Myometrial cell (primary cell): Measurements from ENCODE around the gene POLE4. TPM values are rescaled to one million over a fixed set of nuclear protein-coding genes. Genes with fewer than 3 reads are reported as not detected.

Source experiments
- total RNA-seq: library from RNA; depleted of rRNA; stranded (reverse); fragments of >200 nt; gene quantifications from 2 replicates; pipeline ENCODE4 v1.2.3, GENCODE V29; 2015

Gene POLE4, protein sequence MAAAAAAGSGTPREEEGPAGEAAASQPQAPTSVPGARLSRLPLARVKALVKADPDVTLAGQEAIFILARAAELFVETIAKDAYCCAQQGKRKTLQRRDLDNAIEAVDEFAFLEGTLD
- 30.0 and 30.8 TPM in 2 replicates for total RNA-seq

GRCh38 chr2:74958274-74959105, at the start of gene POLE4:
Gene POLE4, plus strand, starts transcription at chr2:74958643. Its CDS starts 37 bp downstream, at chr2:74958680.

Other genes starting within 250 kb of the POLE4 start
- 1.2 and 2.3 TPM in 2 replicates for gene HK2, start 124.5 kb upstream of the POLE4 start, total RNA-seq
- gene TACR1, start 240.9 kb downstream of the POLE4 start, total RNA-seq, result not detected in 2 replicates